Activated CD4-positive, alpha-beta memory T cell treated with anti-CD3 and anti-CD28 coated beads for 36 hours (primary cell): ENCODE data around the gene PDPK1. TPM values are rescaled to one million over a fixed set of nuclear protein-coding genes. Genes with fewer than 3 reads are reported as not detected.

ENCODE experiments used
- CTCF ChIA-PET: fragments of 350-600 bp; sonication (Branson Sonifier 250); formaldehyde crosslinking; loops from one replicate; lab custom pipeline; 2021; ENCODE audit warnings: antibody characterized with exemption, inconsistent platforms; lab: Charles Lee
- POLR2A ChIA-PET: fragments of 350-600 bp; sonication (Branson Sonifier 250); formaldehyde crosslinking; loops from one replicate; lab custom pipeline; 2021; ENCODE audit warnings: antibody characterized with exemption; lab: Charles Lee
- DNase-seq: peaks from one replicate; pipeline ENCODE4 v3.0.0-alpha.2; 2020
- H3K27ac Mint-ChIP-seq: one replicate; pipeline ENCODE4 v1.8.0; 2021; ENCODE audit warnings: mixed read lengths
- H3K27me3 Mint-ChIP-seq: one replicate; pipeline ENCODE4 v1.8.0; 2021; ENCODE audit warnings: mixed read lengths
- H3K36me3 Mint-ChIP-seq: one replicate; pipeline ENCODE4 v1.8.0; 2021; ENCODE audit warnings: mixed read lengths
- H3K4me1 Mint-ChIP-seq: one replicate; pipeline ENCODE4 v1.8.0; 2021; ENCODE audit warnings: low read depth, mixed read lengths
- H3K4me3 Mint-ChIP-seq: one replicate; pipeline ENCODE4 v1.8.0; 2021; ENCODE audit warnings: mild to moderate bottlenecking, mixed read lengths
- H3K9me3 Mint-ChIP-seq: one replicate; pipeline ENCODE4 v1.8.0; 2021; ENCODE audit warnings: mixed read lengths
- intact Hi-C: fragments of 100-400 bp; cut with micrococcal nuclease; formaldehyde crosslinking; loops from one replicate; pipeline ENCODE4 v1.15.1; 2023
- total RNA-seq, 2 experiments: library from RNA; stranded (reverse); gene quantifications; one replicate each; pipeline ENCODE4 v1.2.3, GENCODE V29; 2021

Gene PDPK1
- total RNA-seq, 2 experiments from 2014 or later = 42.5 to 42.9 TPM

DNA sequence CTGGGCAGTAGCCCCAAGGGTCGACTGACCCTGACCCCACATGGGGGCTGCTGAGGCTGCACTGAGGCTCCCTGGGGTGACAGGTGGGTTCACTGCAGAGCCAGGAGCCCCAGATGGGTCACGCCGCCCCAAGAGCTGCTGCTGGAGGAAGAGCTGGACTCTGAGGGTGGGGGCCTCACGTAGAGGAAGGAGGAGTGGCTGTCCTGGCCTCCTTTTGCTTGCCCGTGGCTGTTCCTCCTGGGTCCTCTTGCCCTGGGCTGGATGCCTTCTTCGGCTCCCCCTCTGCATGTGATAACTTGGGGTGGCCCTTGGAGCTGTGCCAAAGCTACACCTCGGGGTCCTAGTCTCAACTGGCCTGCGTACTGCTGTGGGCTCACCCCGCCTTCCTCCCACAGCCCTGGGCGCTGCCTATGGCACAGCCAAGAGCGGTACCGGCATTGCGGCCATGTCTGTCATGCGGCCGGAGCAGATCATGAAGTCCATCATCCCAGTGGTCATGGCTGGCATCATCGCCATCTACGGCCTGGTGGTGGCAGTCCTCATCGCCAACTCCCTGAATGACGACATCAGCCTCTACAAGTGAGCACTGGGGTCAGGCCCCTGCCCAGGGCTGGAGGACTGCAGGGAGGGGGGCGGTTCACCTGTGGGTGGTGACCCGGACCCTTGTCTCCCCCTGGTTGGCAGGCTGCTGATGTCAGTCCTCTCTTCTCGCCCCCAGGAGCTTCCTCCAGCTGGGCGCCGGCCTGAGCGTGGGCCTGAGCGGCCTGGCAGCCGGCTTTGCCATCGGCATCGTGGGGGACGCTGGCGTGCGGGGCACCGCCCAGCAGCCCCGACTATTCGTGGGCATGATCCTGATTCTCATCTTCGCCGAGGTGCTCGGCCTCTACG lies 18.8 kb upstream of the PDPK1 start:
- no peak for DNase-seq

DNA sequence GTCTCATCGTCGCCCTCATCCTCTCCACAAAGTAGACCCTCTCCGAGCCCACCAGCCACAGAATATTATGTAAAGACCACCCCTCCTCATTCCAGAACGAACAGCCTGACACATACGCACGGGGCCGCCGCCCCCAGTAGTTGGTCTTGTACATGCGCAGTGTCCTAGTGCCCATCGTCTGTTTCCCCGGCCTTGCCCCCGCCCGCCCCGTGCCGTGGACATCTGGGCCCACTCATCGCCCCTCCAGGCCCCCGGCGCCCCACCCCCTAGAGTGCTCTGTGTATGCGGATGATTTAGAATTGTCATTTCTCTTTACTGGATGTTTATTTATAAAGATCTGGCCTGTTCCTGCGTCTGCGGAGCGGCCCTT lies 18.1 kb upstream of the PDPK1 start:
- no peak for DNase-seq
- H3K27ac Mint-ChIP-seq = peak overlapping the region; percentile 83
- H3K36me3 Mint-ChIP-seq = peaks cover 14% of the 10 kb centered on the region
- CTCF ChIA-PET = interaction anchor here (0.9 to 1.1 kb wide), 2 partner anchors 12 to 90 kb away, joined by 3 to 4 read pairs; partner anchors contain the start of genes CCNF and CEMP1
- POLR2A ChIA-PET = interaction anchor here (0.9 to 3.6 kb wide), 3 partner anchors 13 to 555 kb away, joined by 3 to 43 read pairs (median 3); partner anchors contain the start of genes CEMP1 and RNPS1
- intact Hi-C loops = loop anchor here (5.0 kb wide), 1 partner anchor 153 kb away; no protein-coding TSS in a partner anchor
- H3K4me1 Mint-ChIP-seq = peaks cover 53% of the 10 kb centered on the region
- H3K9me3 Mint-ChIP-seq = no peaks in the 10 kb centered on the region
- no peaks in the 10 kb centered on the region for H3K27me3 Mint-ChIP-seq
- H3K4me3 Mint-ChIP-seq = peak overlapping the region; percentile 65

More for the DNA sequence above, 18.8 kb upstream of the PDPK1 start:
- intact Hi-C loops = loop anchor here (5.0 kb wide), 1 partner anchor 153 kb away; no protein-coding TSS in a partner anchor
- Mint-ChIP-seq H3K9me3 (no peaks in the 10 kb centered on the region), H3K27me3 (no peaks in the 10 kb centered on the region), H3K27ac (peak overlapping the region; percentile 83), H3K4me3 (peak overlapping the region; percentile 65), H3K36me3 (peaks cover 9% of the 10 kb centered on the region), H3K4me1 (peaks cover 51% of the 10 kb centered on the region)
- ChIA-PET POLR2A (interaction anchor here (3.6 kb wide), 1 partner anchor 13 kb away, joined by 43 read pairs; the partner anchor contains the start of gene CEMP1), CTCF (interaction anchor here (1.1 kb wide), 1 partner anchor 12 kb away, joined by 4 read pairs; the partner anchor contains the start of gene CEMP1)

DNA sequence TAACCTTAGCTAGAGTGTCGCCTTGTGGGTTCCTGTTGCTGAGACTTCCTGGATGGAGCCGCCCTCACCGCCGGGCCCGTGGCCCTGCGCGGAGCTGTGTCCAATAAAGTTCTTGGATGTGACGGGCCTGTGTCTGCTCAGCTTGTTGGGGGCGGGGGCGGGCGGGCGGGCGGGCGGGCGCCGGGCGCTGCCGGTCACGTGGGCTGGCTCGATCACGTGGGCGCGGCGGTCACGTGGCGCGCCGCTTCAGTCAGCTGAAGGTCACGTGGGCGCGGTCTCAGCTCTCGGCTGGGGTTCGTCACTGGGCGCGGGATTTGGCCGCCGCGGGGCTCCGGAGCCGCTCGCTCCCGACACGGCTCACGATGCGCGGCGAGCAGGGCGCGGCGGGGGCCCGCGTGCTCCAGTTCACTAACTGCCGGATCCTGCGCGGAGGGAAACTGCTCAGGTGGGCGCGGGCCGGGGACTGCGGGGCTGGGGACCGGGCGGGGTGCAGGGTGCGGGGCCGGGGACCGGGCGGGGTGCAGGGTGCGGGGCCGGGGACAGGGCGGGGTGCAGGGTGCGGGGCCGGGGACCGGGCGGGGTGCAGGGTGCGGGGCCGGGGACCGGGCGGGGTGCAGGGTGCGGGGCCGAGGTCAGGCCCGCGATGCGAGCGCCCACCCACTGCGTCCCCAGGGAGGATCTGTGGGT lies 17.6 kb upstream of the PDPK1 start, which contains the start of gene AMDHD2:
TSS of gene AMDHD2 (plus strand) at position 275 of the 687 bp plus-strand sequence. CDS start at position 363, 88 bp downstream.
- peak within 1 kb of the TSS; percentile 86 for H3K27ac Mint-ChIP-seq
- peak within 1 kb of the TSS; percentile 83 for H3K4me3 Mint-ChIP-seq
- POLR2A ChIA-PET = interaction anchor here (0.5 to 3.6 kb wide), 6 partner anchors 12 to 555 kb away, joined by 3 to 43 read pairs (median 3); partner anchors contain the start of genes CEMP1 and RNPS1
- peak; percentile 94 for DNase-seq
- CTCF ChIA-PET = interaction anchor here (0.9 to 1.1 kb wide), 3 partner anchors 11 to 91 kb away, joined by 3 to 4 read pairs (median 4); partner anchors contain the start of genes CCNF and CEMP1
- no peaks in the 10 kb centered on the region for H3K27me3 Mint-ChIP-seq
- intact Hi-C loops = no loop called here
- H3K9me3 Mint-ChIP-seq = no peaks in the 10 kb centered on the region
- H3K4me1 Mint-ChIP-seq = peaks cover 47% of the 10 kb centered on the region
- H3K36me3 Mint-ChIP-seq = peaks cover 16% of the 10 kb centered on the region

DNA sequence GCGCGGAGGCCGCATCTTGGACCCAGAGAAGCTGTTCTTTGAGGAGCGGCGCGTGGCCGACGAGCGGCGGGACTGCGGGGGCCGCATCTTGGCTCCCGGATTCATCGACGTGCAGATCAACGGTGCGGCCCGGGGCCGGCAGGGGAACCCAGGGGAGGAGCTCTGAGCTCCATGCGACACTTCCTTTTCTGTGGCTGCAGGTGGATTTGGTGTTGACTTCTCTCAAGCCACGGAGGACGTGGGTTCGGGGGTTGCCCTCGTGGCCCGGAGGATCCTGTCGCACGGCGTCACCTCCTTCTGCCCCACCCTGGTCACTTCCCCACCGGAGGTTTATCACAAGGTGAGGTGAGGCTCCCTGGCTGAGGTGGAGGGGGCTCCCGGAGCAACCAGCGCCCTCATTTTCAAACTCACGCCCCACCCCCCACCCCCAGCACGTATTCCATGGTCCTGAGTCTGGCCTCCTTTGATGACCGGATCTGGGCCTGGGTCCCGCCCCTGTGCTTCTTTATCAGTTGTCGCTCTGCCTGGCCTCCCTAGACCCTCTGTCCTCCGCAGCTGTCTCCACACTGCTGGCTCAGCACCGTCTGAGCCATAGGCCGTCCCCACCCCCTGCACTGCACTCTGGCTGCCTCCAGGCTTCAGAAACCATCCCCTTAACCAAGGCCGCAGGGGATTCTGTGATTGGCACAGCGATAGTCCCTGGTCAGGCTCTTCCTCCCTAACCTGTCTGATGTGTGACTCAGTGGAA lies 16.9 kb upstream of the PDPK1 start:
- DNase-seq = peak; percentile 67
- Mint-ChIP-seq H3K4me1 (peaks cover 40% of the 10 kb centered on the region), H3K9me3 (no peaks in the 10 kb centered on the region), H3K4me3 (peak overlapping the region; percentile 83), H3K27ac (peak overlapping the region; percentile 86), H3K27me3 (no peaks in the 10 kb centered on the region), H3K36me3 (peaks cover 15% of the 10 kb centered on the region)
- CTCF ChIA-PET = interaction anchor here (0.9 to 1.0 kb wide), 2 partner anchors 12 to 91 kb away, joined by 3 to 4 read pairs; partner anchors contain the start of gene CCNF
- intact Hi-C loops = no loop called here
- POLR2A ChIA-PET = interaction anchor here (0.5 to 3.6 kb wide), 5 partner anchors 11 to 253 kb away, joined by 3 to 43 read pairs (median 3); partner anchors contain the start of genes CEMP1 and RNPS1

DNA sequence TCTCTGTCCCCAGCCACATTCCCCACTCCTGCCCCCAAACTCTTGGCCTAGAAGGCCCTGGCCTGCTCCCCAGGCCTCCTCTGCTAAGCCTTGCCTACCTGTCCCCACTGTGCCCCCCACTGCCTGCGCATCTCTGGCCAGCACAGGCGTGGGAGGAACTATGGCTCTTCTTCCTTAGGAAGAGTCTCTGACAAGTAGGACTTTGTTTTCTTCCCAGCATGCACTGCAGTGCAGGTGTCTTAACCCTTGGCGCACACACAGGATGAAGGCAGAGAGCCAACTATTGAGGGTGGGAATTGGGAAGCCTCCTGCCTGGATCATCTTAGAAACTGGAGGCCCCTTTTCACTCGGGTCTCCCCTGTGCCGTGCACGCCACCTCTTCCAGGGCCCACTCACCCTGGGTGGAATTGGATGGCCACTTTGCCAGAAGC lies 14.0 kb upstream of the PDPK1 start:
- Mint-ChIP-seq H3K27ac (no peak overlapping the region), H3K4me3 (no peak overlapping the region), H3K36me3 (peaks cover 16% of the 10 kb centered on the region), H3K9me3 (no peaks in the 10 kb centered on the region), H3K27me3 (no peaks in the 10 kb centered on the region), H3K4me1 (peaks cover 21% of the 10 kb centered on the region)
- intact Hi-C loops = no loop called here
- POLR2A ChIA-PET = no interaction called here
- CTCF ChIA-PET = interaction anchor here (1.2 kb wide), 1 partner anchor 23 kb away, joined by 4 read pairs; no protein-coding TSS in a partner anchor
- DNase-seq = no peak

DNA sequence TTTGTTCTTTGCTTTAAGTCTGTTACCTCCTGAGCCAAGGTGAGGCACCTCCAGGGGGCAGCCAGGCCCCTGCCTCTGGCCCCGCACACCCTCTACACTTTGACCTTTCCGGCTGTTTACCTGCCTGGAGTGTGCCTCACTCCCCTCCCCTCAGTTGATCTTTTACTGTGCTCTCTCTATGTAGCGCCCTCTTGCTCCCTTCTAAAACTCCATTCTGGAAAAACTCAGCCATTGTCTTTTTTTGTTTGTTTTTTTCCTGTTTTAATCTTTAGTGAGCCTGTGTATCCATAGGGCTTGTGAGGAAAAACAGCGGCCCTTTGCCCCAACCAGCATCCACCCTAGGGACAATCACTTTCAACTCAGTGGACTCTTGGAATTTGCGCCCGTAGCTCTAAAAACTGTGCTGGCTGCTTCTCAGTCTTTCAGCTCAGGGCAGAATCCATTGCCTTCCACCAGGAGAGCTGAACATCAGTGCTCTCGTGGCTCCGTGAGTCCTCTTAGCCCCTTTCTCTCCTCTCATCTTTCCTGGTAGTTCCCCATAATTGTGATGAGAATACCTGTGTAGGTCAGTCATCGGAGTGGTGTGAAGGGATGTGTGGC lies 13.4 kb upstream of the PDPK1 start:
- Mint-ChIP-seq H3K4me3 (no peak overlapping the region), H3K4me1 (peaks cover 17% of the 10 kb centered on the region), H3K9me3 (no peaks in the 10 kb centered on the region), H3K27me3 (no peaks in the 10 kb centered on the region), H3K27ac (no peak overlapping the region), H3K36me3 (peaks cover 13% of the 10 kb centered on the region)
- CTCF ChIA-PET = interaction anchor here (1.2 kb wide), 1 partner anchor 23 kb away, joined by 4 read pairs; no protein-coding TSS in a partner anchor
- POLR2A ChIA-PET = no interaction called here
- intact Hi-C loops = no loop called here
- no peak for DNase-seq

DNA sequence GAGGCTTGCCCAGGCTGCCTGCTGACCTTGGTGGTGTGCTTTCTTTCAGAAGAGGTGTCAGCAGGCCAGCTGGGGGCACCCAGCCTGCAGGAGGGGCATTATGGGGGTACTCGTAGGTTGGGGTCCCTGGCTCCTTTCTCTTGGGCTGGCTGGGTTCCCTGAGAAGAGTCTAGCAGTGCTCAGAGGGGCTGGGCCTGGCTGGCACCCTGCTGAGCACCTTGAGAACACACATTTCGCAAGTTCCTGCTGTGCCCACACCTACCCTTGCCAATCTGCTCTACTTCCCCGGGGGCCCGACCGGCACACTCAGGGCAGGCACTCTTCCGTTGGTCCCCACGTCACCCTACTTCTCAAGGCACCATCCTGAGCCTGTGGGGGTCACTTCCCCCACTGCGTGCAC lies 11.7 kb upstream of the PDPK1 start:
- H3K36me3 Mint-ChIP-seq = peaks cover 10% of the 10 kb centered on the region
- no peak overlapping the region for H3K4me3 Mint-ChIP-seq
- intact Hi-C loops = no loop called here
- DNase-seq = no peak
- POLR2A ChIA-PET = no interaction called here
- H3K27ac Mint-ChIP-seq = no peak overlapping the region
- CTCF ChIA-PET = no interaction called here
- peaks cover 8% of the 10 kb centered on the region for H3K4me1 Mint-ChIP-seq
- no peaks in the 10 kb centered on the region for H3K27me3 Mint-ChIP-seq
- no peaks in the 10 kb centered on the region for H3K9me3 Mint-ChIP-seq

DNA sequence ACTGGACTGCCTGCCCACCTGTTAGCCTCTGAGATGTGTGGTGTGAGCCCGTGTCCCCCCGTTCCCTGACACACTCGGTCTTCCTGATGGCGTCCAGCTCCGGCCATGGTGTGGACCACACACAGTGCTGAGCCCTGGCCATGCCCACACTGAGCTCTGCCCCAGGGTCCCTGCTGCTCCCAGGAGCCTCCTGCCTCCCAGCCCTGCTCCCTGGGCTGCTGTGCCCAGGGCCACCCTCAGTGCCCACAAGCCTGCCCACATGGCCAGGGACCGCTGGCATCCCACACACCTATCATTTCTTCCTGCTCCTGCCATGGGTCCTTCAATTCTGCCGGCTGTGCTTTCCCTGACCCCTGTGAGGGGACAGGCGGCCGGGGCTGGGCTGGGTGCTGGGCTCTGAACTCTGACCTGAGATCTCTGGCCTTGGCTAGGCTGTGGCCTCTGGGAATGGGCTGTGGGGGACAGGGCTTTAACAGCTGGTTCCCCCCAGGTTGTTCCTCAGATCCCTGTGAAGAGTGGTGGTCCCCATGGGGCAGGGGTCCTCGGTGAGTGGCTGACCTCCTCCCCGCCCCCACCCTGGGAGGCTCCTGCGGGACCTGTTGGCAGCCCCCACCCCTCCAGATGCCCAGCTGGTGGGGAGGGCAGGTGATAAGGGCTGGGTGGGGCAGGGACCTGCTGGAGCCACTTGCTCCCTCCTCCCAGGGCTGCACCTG lies 10.6 kb upstream of the PDPK1 start:
- Mint-ChIP-seq H3K9me3 (no peaks in the 10 kb centered on the region), H3K27ac (no peak overlapping the region), H3K4me1 (peaks cover 10% of the 10 kb centered on the region), H3K4me3 (no peak overlapping the region), H3K27me3 (no peaks in the 10 kb centered on the region), H3K36me3 (peaks cover 10% of the 10 kb centered on the region)
- ChIA-PET POLR2A (no interaction called here), CTCF (no interaction called here)
- no peak for DNase-seq
- intact Hi-C loops = no loop called here

DNA sequence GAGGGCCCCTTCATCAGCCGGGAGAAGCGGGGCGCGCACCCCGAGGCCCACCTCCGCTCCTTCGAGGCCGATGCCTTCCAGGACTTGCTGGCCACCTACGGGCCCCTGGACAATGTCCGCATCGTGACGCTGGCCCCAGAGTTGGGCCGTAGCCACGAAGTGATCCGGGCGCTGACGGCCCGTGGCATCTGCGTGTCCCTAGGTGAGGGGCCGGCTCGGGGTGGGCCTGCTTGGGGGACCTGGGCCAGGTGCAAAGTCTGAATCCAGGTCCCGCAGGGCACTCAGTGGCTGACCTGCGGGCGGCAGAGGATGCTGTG lies 10.1 kb upstream of the PDPK1 start:
- H3K27ac Mint-ChIP-seq = no peak overlapping the region
- H3K36me3 Mint-ChIP-seq = peaks cover 10% of the 10 kb centered on the region
- intact Hi-C loops = no loop called here
- CTCF ChIA-PET = no interaction called here
- POLR2A ChIA-PET = no interaction called here
- no peak overlapping the region for H3K4me3 Mint-ChIP-seq
- H3K9me3 Mint-ChIP-seq = no peaks in the 10 kb centered on the region
- H3K27me3 Mint-ChIP-seq = no peaks in the 10 kb centered on the region
- DNase-seq = no peak
- peaks cover 10% of the 10 kb centered on the region for H3K4me1 Mint-ChIP-seq

DNA sequence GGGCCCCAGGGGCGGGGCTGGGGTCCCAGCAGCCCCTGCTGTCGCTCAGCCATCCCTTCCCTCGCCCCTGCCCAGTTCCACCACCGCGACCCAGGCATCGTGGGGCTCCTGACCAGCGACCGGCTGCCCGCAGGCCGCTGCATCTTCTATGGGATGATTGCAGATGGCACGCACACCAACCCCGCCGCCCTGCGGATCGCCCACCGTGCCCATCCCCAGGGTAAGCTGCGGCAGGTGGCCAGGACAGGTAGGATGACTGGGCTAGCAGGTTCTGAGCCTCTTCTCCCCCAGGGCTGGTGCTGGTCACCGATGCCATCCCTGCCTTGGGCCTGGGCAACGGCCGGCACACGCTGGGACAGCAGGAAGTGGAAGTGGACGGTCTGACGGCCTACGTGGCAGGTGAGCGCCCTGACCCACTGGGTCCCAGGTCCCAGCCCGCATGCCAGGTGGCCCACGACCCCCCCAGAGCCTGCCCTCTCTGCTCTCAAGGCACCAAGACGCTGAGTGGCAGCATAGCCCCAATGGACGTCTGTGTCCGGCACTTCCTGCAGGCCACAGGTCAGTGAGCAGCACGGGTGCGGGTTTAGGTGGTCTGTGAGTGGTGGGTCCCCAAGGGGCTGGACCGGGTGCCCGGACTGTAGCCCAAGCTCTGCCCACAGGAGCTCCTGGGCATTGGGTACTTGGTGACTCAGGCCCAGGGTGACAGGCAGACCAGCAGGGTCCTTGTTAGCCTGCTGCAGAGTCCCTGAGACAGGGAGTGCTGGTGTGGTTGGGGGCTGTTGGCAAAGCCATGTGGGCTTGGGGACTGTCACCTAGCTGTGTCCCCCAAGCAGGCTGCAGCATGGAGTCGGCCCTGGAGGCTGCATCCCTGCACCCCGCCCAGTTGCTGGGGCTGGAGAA lies 9.4 kb upstream of the PDPK1 start:
- Mint-ChIP-seq H3K4me3 (no peak overlapping the region), H3K36me3 (peaks cover 10% of the 10 kb centered on the region), H3K9me3 (no peaks in the 10 kb centered on the region), H3K27me3 (no peaks in the 10 kb centered on the region), H3K27ac (no peak overlapping the region), H3K4me1 (peaks cover 12% of the 10 kb centered on the region)
- ChIA-PET POLR2A (no interaction called here), CTCF (interaction anchor here (0.6 kb wide), 1 partner anchor 28 kb away, joined by 3 read pairs; no protein-coding TSS in a partner anchor)
- intact Hi-C loops = no loop called here
- DNase-seq = no peak
